Osteoblast (primary cell): ENCODE data around the gene RASSF1. TPM values are rescaled to one million over a fixed set of nuclear protein-coding genes. Genes with fewer than 3 reads are reported as not detected.
A peak's percentile ranks its signal among the peaks of the same experiment; 100 is the strongest.

Source experiments
- DNase-seq: peaks from one replicate; pipeline ENCODE4 v3.0.0; 2011; ENCODE audit warnings: low spot score, mixed read lengths; ENCODE audit not compliant: insufficient read length; ENCODE audit errors: missing footprints
- H2AFZ ChIP-seq: 2 replicates; pipeline ENCODE4 v1.6.0; 2011; ENCODE audit warnings: mild to moderate bottlenecking, low read length
- H3K27ac ChIP-seq: 2 replicates; pipeline ENCODE4 v1.5.1; 2011; ENCODE audit warnings: mild to moderate bottlenecking, low read depth, low read length, moderate library complexity
- H3K27me3 ChIP-seq: 2 replicates; pipeline ENCODE4 v1.6.0; 2012; ENCODE audit warnings: mild to moderate bottlenecking, control low read depth, inconsistent platforms, low read length, moderate library complexity; ENCODE audit not compliant: insufficient read depth
- H3K36me3 ChIP-seq: 2 replicates; pipeline ENCODE4 v1.5.1; 2011; ENCODE audit warnings: mild to moderate bottlenecking, low read length, control low read depth, moderate library complexity; ENCODE audit not compliant: insufficient read depth
- H3K4me1 ChIP-seq: 2 replicates; pipeline ENCODE4 v1.5.1; 2011; ENCODE audit warnings: mild to moderate bottlenecking, low read length, control low read depth, moderate library complexity; ENCODE audit not compliant: insufficient read depth
- H3K4me2 ChIP-seq: 2 replicates; pipeline ENCODE4 v1.6.0; 2011; ENCODE audit warnings: mild to moderate bottlenecking, low read length; ENCODE audit not compliant: insufficient read depth
- H3K4me3 ChIP-seq: fragments of 200-600 bp; sonication (generic); 3 replicates; pipeline ENCODE4 v1.5.1; 2012; ENCODE audit warnings: mild to moderate bottlenecking, low read length, inconsistent platforms; ENCODE audit not compliant: insufficient read depth
- H3K79me2 ChIP-seq: 2 replicates; pipeline ENCODE4 v1.6.0; 2012; ENCODE audit warnings: mild to moderate bottlenecking, low read length, control low read depth, inconsistent platforms; ENCODE audit not compliant: insufficient read depth
- H3K9me3 ChIP-seq: 2 replicates; pipeline ENCODE4 v1.5.1; 2011; ENCODE audit warnings: low read depth, low read length, control low read depth
- H4K20me1 ChIP-seq: 2 replicates; pipeline ENCODE4 v1.6.0; 2012; ENCODE audit warnings: mild to moderate bottlenecking, low read length, control low read depth; ENCODE audit not compliant: insufficient read depth
- CTCF ChIP-seq: IDR thresholded peaks from 2 replicates; pipeline ENCODE4 v1.5.1; 2011; ENCODE audit warnings: mild to moderate bottlenecking, low read depth, low read length, moderate library complexity; ENCODE audit errors: extremely low read depth
- total RNA-seq: library from RNA; depleted of rRNA; stranded (reverse); fragments of >200 nt; gene quantifications from 2 replicates; pipeline ENCODE4 v1.2.3, GENCODE V29; 2012

RASSF1 gene
- total RNA-seq, 1 donor, result 18.1 TPM

- H3K27me3 ChIP-seq, result no peaks in the 10 kb centered on the region
- H3K79me2 ChIP-seq, result peaks cover 37% of the 10 kb centered on the region
- no peak for TF ChIP-seq CTCF
- no peak overlapping the region for H3K4me3 ChIP-seq
- peaks cover 23% of the 10 kb centered on the region for H3K4me1 ChIP-seq
- H3K4me2 ChIP-seq, result no peak overlapping the region
- H3K9me3 ChIP-seq, result no peaks in the 10 kb centered on the region
- H4K20me1 ChIP-seq, result no peaks in the 10 kb centered on the region
- H3K27ac ChIP-seq, result no peak overlapping the region
- H2AFZ ChIP-seq, result no peak overlapping the region
- H3K36me3 ChIP-seq, result peaks cover 15% of the 10 kb centered on the region
- DNase-seq, result no peak
Observed at GRCh38 chr3:50294089-50294488, 46.5 kb downstream of the RASSF1 start.

GRCh38 chr3:50293079-50293801 lies 47.4 kb downstream of the RASSF1 start:
- peak overlapping the region; percentile 96 for H2AFZ ChIP-seq
- H3K27ac ChIP-seq, result peak overlapping the region; percentile 56
- H3K27me3 ChIP-seq, result no peaks in the 10 kb centered on the region

GRCh38 chr3:50292159-50293078 lies 48.2 kb downstream of the RASSF1 start, which contains the start of gene IFRD2:
IFRD2 (minus strand) TSS chr3:50292429; CDS start chr3:50292274, 155 bp downstream.
- no peaks in the 10 kb centered on the region for H4K20me1 ChIP-seq
- peak within 1 kb of the TSS; percentile 81 for H3K4me3 ChIP-seq
- peak within 1 kb of the TSS; percentile 96 for H2AFZ ChIP-seq
- peaks cover 14% of the 10 kb centered on the region for H3K4me1 ChIP-seq
- DNase-seq, result peak; percentile 99
- H3K36me3 ChIP-seq, result peaks cover 31% of the 10 kb centered on the region
- peak within 1 kb of the TSS; percentile 89 for H3K4me2 ChIP-seq
- no peaks in the 10 kb centered on the region for H3K9me3 ChIP-seq
- peaks cover 25% of the 10 kb centered on the region for H3K79me2 ChIP-seq
- H3K27ac ChIP-seq, result peak within 1 kb of the TSS; percentile 79
- no peaks in the 10 kb centered on the region for H3K27me3 ChIP-seq
- no peak for TF ChIP-seq CTCF

More at GRCh38 chr3:50293079-50293801, 47.4 kb downstream of the RASSF1 start:
- H3K4me3 ChIP-seq, result peak overlapping the region; percentile 81
- peaks cover 30% of the 10 kb centered on the region for H3K79me2 ChIP-seq
- H4K20me1 ChIP-seq, result no peaks in the 10 kb centered on the region
- DNase-seq, result no peak
- peaks cover 23% of the 10 kb centered on the region for H3K36me3 ChIP-seq
- TF ChIP-seq CTCF, result no peak
- H3K9me3 ChIP-seq, result no peaks in the 10 kb centered on the region
- peak overlapping the region; percentile 89 for H3K4me2 ChIP-seq
- peaks cover 17% of the 10 kb centered on the region for H3K4me1 ChIP-seq
